Fibroblast of lung (primary cell): ENCODE data around the gene C1QTNF5.

ENCODE experiments used
- EZH2 ChIP-seq: IDR thresholded peaks from 2 replicates; pipeline ENCODE4 v1.5.1; 2012; ENCODE audit warnings: low read length, control low read depth, mild to moderate bottlenecking; ENCODE audit errors: missing control alignments
- TF ChIP-seq, protein P1 (sequence below), 2 donors: IDR thresholded peaks in 1 of 2; conservative IDR thresholded peaks in 1 of 2; 1 replicate in 1 of 2; 2 replicates in 1 of 2; pipeline ENCODE4 v1.5.1; 2011 to 2012; ENCODE audit warnings: low read length in 2 of 2, control low read depth in 1 of 2, inconsistent platforms in 1 of 2, low read depth in 1 of 2, mild to moderate bottlenecking in 1 of 2

DNA sequence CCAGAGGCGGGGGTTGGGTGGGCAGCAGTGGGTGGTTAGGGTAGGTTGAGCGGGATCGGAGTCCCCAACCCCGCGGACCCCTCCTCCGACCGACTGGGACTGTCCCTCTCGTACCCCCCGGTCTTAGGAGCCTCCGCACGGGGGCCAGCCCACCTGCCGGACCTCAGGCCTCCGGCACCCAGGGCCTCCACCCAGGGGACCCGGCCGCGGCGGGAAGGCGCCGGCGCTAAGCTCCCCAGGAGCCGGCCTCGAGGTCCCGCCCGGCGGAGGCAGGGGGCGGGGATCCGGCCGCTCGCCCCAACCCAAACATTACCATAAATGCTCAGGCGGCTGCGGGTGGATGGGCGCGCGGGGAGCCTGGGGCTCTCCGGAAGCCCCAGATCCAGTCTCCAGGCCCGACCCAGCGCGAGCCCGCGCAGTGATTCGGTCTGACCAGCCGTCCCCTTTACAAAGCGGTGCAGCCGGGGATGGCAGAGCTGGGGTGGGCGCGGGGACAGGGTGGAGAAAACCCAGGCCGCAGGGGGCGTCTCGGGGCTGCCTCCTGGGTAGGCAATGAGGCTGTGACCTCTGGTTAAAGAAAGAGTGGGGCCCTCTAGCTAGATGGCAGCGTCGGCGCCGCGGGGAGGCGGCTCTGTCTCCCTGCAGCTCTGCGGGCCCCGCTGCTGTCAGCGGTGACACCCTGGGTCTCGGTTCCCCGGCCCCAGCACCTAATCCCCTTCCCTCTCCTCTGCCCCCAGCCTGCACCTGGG lies 19.7 kb downstream of the C1QTNF5 start:
- TF ChIP-seq, protein P1, sequence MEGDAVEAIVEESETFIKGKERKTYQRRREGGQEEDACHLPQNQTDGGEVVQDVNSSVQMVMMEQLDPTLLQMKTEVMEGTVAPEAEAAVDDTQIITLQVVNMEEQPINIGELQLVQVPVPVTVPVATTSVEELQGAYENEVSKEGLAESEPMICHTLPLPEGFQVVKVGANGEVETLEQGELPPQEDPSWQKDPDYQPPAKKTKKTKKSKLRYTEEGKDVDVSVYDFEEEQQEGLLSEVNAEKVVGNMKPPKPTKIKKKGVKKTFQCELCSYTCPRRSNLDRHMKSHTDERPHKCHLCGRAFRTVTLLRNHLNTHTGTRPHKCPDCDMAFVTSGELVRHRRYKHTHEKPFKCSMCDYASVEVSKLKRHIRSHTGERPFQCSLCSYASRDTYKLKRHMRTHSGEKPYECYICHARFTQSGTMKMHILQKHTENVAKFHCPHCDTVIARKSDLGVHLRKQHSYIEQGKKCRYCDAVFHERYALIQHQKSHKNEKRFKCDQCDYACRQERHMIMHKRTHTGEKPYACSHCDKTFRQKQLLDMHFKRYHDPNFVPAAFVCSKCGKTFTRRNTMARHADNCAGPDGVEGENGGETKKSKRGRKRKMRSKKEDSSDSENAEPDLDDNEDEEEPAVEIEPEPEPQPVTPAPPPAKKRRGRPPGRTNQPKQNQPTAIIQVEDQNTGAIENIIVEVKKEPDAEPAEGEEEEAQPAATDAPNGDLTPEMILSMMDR (conservative IDR thresholded peaks at IDR 0.05 in 1 of 2, IDR thresholded peaks at IDR 0.05 in 1 of 2; ENCODE audit: low read depth in 1 of 2, low read length in 2 of 2), result no peak
- no peak for TF ChIP-seq EZH2
